ENCODE data around the gene GINS2. TPM values are rescaled to one million over a fixed set of nuclear protein-coding genes. Genes with fewer than 3 reads are reported as not detected.

Gene GINS2
- total and polyA plus RNA-seq, 9 donors, result 0.23 to 1.6 (median 1.4) TPM

DNA sequence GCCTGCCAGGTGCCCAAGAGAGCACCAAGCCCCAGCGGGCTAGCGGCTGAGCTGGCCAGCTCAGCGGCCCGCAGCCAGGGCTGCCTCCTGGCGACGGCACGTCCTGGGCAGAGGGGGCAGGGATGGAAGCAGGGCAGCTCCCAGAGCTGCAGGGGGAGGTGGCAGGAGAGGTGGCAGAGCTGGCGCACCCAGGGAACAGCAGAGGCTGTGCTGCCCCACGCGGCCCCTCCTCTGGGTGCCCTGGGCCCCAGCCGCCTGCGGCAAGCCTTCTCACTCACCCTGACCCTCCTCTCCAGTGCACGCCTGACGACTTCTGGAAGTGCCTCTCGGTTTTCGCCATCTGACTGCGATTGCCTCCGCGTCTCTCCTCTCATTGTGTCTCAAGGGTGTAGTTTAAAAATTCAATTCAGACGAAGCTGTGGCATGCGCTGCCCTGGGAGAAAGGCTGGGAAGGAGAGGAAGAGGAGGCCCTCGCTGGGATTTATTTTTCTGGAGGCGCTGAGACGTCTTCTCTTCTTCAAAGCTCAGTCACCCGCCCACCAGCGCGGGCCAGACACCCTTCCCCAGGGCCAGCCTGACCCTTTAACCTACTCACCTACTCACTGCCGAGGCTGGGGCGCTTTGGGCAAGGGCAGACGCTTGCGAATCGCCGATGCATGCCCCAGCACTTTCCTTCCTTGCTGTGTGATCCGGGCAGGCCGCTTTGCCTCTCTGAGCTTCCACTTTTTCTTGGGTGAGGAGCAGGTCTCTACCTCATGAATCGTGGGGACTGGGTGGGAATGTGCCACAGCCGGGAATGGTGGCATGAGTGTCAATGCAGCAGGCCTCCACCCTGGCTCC is 50.7 kb downstream of the GINS2 start:
- intact Hi-C loops (cut with DNase I), result no loop called here
- H3K36me3 ChIP-seq, result no peaks in the 10 kb centered on the region
- peaks cover 4% of the 10 kb centered on the region for H3K4me1 ChIP-seq (ENCODE audit: insufficient read depth)
- H3K27me3 ChIP-seq, result no peaks in the 10 kb centered on the region
- H3K4me3 ChIP-seq, result no peak overlapping the region
- no peak for DNase-seq
- WGBS, 3 donors, result 88 to 91% (median 88%) methylated on average over 30 to 37 of the region's 37 CpGs
- TF ChIP-seq POLR2A (IDR thresholded peaks at IDR 0.05) (no peak), EP300 (IDR thresholded peaks at IDR 0.05) (no peak), CTCF (IDR thresholded peaks at IDR 0.05) (no peak)
- no peak overlapping the region for H3K27ac ChIP-seq
- no peaks in the 10 kb centered on the region for H3K9me3 ChIP-seq

DNA sequence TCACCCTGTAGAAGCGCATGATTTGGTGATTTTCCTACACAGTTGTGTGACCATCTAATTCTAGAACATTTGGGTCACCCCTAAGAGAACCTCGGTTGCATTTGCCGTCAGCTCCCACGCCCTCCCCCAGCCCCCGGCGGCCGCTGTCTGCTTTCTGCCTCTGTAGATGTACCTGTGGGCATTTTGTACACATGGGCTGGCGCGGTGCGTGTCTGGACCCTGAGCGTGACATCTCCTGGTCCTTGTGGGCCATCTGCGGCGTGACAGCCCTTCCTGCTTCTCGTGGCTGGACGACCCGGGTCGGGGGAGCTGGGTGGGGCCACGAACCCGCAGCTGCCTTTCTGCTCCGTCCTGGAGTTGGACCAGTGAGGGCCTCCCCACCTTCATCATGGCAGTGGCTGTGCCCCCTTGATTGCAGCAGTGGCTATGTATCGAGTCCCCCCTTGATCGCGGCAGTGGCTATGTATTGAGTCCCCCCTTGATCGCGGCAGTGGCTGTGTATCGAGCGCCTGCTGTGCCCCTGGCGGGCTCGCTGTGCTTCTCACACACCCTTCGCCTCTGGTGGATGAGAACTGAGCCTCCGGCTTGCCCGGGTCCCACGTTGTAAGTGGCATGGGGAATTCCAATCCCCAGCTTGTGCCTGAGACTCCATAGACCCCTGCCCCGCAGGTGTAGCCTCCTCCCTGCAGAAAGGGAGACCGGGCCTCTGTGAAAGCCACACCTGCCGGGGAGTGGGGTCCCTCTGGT is 51.5 kb downstream of the GINS2 start:
- Histone ChIP-seq H3K4me1 (ENCODE audit: insufficient read depth) (peaks cover 4% of the 10 kb centered on the region), H3K27me3 (no peaks in the 10 kb centered on the region), H3K36me3 (no peaks in the 10 kb centered on the region), H3K4me3 (no peak overlapping the region), H3K27ac (no peak overlapping the region), H3K9me3 (no peaks in the 10 kb centered on the region)
- intact Hi-C loops (cut with DNase I), result no loop called here
- WGBS, 3 donors, result 89 to 94% (median 93%) methylated on average over 36 of the region's 36 CpGs
- no peak for DNase-seq
- TF ChIP-seq CTCF (IDR thresholded peaks at IDR 0.05) (no peak), POLR2A (IDR thresholded peaks at IDR 0.05) (no peak), EP300 (IDR thresholded peaks at IDR 0.05) (no peak)

DNA sequence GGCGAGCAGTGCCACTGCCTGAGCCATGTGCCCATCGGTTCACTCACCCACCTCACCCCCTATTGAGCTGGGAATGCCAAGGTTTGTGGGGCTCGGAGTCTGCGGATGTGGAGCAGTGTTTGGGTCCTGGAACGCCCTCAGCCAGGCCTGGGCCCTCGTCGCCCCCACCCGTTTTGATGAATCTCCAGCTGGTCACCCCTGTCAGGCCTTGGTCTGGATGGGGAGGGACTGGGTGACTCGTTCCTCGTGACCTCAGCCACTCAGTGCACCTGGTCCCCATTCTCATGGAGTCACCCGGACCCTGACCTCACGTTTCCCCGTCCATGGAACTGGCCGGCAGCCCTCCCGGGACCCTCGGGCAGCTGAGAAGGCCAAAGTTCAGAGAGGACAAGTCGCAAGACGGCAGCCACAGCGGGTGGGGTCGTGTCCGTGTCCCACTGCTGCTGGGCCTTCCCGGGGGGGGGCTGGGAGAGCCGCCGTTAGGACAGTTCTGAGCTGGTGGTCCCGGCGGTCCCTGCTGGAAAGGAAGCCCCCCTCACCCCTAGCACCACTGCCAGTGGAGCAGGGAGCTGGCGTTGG is 52.4 kb downstream of the GINS2 start:
- DNase-seq, result no peak
- TF ChIP-seq POLR2A (IDR thresholded peaks at IDR 0.05) (no peak), EP300 (IDR thresholded peaks at IDR 0.05) (no peak), CTCF (IDR thresholded peaks at IDR 0.05) (no peak)
- Histone ChIP-seq H3K4me1 (ENCODE audit: insufficient read depth) (peaks cover 6% of the 10 kb centered on the region), H3K4me3 (no peak overlapping the region), H3K27ac (no peak overlapping the region), H3K36me3 (no peaks in the 10 kb centered on the region), H3K27me3 (no peaks in the 10 kb centered on the region), H3K9me3 (no peaks in the 10 kb centered on the region)
- 87 to 92% (median 90%) methylated on average over 26 to 27 of the region's 27 CpGs for WGBS, 3 donors
- intact Hi-C loops (cut with DNase I), result no loop called here

DNA sequence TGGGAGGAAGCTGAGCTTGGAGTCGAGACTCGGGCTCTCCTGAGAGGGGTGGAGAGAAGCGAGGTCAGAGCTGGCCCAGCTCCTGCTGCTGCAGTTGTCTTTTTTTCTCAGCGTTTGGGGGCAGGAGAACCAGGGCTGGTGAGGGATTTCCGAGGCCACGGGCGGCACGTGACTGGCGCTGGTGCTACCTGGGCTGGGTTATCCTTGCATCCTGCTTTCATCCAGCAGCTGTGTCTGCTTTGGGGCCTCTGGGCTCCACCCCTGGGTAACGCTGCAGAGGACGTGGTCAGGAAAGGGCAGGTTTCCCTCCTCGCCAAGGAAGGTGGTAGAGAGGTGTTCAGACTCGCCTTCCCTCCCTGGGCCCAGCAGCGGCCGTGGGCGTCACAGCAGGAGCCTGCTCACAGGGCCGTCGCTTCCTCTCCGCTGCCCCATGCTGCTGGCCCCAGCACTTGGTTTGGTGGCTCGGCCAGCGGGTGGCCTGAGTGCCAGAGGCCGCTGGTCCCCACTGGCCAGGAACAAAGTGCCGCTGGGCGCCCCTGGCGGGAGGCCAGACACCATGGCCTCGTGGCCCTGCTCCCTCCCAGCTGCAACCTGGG is 53.1 kb downstream of the GINS2 start:
- no peaks in the 10 kb centered on the region for H3K9me3 ChIP-seq
- TF ChIP-seq EP300 (IDR thresholded peaks at IDR 0.05) (no peak), POLR2A (IDR thresholded peaks at IDR 0.05) (no peak), CTCF (IDR thresholded peaks at IDR 0.05) (no peak)
- H3K27ac ChIP-seq, result no peak overlapping the region
- H3K27me3 ChIP-seq, result no peaks in the 10 kb centered on the region
- DNase-seq, result no peak
- peaks cover 8% of the 10 kb centered on the region for H3K4me1 ChIP-seq (ENCODE audit: insufficient read depth)
- intact Hi-C loops (cut with DNase I), result no loop called here
- no peaks in the 10 kb centered on the region for H3K36me3 ChIP-seq
- WGBS, 3 donors, result 84 to 88% (median 85%) methylated on average over 17 to 26 of the region's 26 CpGs
- H3K4me3 ChIP-seq, result no peak overlapping the region

All from ovary (tissue), 9 donors.